ENCODE measurements around the gene COMP. TPM values are rescaled to one million over a fixed set of nuclear protein-coding genes. Genes with fewer than 3 reads are reported as not detected.

COMP gene
- total RNA-seq, 1 donor from 2014 or later: not detected

DNA sequence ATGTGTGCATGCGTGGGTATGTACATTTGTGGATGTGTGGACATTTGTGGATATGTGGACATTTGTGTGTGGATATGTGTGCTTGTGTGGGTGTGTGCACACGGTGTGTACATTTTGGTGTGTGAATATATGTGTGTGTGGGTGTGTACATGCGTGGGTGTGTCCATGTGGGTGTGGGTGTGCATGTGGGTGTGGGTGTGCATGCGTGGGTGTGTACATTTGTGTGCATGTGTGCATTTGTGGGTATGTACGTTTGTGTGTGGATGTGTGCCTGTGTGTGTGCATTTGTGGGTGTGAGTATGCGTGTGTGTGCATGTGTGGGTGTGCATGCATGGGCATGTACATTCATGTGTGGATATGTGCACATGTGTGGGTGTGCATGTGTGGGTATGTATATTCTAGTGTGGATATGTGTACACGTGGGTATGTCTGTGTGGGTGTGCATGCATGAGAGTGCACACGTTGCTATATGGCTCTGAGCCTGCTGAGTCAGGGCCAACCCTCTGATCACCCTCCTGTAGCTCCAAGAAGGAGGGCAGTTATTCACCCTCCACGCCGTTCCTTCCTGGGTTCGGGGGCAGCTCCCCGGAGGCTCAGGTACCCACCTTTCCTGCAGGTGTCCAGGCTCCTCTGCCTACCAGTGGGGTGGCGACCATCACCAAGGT is 20.3 kb downstream of the COMP start:
- no peak for DNase-seq (ENCODE audit: extremely low read depth, low read depth, low spot score)

DNA sequence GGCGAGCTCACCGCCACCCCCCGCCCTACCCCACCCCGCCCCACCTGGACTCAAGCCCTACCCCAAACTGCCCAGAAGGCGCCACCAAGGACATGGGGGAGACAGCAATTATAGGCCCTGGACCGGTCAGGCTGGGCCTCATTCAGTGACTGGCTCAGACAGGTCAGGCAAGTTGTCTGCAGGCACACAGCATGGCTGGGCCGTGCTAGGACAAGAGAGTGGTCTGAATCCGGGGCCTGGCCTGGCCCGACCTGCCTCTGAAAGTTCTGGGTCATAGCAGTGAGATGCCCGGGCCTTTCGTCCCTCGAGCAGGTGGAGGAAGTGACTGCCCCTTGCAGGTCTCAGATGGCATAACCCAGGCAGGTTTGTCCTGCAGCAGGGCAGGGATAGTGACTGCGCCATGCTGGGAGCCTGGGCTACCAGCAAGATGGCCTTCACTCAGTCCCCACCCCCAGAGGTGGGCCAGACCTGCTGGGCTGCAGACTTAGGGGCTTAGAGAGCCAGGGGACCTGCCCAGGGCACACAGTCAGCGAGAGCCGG is 21.0 kb downstream of the COMP start:
- no peak for DNase-seq (ENCODE audit: extremely low read depth, low read depth, low spot score)

DNA sequence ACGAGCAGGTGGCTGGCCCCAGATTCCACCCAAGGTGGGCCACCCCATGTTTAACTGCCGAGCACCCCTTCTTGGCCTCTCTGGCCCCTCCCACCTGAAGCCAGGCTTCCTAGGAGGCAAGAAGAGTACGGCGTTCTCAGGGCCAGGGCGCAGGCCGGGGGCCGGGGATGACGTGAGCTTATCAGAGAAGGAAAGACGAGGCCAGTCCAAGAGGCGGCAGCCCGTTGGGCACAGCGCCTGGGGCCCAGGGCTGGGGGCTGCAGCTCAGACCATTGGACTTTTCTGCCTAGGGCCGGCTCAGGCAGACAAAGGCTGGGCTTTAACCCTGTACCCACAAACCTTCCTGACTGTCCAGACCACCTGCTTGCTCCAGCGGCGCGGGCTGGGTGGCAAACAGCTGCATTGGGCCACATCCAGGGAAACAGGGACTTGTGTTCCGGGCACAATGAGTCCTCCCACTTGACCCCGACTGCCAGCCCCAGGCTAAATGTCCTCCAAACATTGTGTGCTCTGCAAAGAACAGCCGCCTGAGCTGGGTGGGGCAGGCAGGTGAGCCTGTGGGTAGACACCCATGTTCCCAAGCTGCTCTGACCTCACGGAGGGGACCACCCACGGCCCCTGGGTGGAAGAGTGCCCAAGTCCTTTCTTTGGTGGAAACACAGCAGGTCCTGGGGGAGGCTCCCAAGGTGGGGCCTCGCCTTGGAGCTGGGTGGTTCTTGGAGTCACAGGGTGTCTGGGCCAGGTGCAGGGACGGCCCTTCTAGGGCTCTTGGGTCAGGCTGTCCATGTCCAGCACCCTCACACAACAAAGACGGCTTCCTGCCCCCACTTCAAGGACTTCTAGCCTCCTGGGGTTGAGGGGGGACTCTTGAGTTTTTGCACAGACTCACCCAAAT is 21.9 kb downstream of the COMP start:
- no peak for DNase-seq (ENCODE audit: extremely low read depth, low read depth, low spot score)

DNA sequence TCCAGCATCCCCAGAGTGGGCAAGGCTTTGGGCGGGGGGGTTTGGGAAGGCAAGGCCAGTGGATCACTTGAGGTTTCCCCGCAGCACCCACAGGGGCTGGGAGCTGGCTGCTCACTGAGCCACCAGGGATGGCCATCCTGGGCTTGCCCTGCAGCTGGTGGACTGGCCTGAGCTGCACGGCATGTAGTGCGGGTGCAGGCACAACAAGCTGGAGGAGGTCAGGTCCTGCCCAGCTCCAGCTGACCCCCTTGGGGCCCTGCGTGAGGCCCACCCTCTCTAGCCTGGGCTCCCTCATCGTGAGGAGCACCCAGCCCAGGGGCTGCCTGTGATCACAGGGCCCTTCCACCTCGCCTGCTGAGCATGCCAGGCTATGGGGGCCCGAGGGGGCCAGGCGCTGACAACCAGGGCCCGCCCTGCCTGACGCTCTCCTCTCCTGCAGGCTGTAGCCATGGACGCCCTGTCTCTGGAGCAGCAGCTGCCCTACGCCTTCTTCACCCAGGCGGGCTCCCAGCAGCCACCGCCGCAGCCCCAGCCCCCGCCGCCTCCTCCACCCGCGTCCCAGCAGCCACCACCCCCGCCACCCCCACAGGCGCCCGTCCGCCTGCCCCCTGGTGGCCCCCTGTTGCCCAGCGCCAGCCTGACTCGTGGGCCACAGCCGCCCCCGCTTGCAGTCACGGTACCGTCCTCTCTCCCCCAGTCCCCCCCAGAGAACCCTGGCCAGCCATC is 22.9 kb downstream of the COMP start:
- DNase-seq (ENCODE audit: extremely low read depth, low read depth, low spot score): no peak

DNA sequence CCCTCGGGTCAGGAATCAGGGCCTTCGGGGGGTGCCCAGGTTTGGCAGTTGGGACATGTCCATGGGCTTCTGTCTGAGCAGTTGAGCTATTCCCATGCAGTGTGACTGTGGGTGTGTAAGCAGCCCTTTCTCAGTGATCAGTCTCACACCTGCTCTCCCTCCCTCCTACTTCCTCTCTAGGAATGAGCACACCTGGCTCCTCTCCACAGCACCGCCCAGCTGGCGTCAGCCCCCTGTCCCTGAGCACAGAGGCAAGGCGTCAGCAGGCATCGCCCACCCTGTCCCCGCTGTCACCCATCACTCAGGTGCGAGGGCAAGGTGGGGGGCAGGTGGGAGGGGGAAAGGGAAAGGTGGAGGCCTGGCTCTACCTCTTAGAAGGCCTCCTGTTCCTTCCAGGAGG is 25.9 kb downstream of the COMP start:
- DNase-seq (ENCODE audit: extremely low read depth, low read depth, low spot score): no peak

DNA sequence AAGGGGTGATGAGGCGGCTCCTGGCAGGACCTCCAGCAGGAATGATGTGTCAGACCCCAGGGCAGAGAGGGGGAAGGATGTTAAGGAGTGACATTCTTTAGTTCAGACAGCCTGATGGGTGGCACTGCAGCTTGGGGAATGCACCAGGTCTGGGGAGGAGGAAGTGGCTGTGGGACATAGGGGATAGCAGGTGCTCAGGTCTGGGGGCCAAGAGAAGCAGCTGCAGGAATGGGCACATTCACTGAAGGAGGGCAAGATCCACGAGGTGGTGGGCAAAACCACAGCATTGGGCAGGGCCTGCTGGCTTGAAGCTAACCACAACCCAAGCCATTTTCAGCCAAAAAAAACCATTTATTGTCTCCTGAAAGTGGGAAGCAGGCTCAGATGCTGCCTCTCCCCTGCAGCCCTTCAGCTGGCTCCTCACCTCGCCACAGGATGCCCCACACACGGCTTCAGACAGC is 26.5 kb downstream of the COMP start:
- no peak for DNase-seq (ENCODE audit: extremely low read depth, low read depth, low spot score)

DNA sequence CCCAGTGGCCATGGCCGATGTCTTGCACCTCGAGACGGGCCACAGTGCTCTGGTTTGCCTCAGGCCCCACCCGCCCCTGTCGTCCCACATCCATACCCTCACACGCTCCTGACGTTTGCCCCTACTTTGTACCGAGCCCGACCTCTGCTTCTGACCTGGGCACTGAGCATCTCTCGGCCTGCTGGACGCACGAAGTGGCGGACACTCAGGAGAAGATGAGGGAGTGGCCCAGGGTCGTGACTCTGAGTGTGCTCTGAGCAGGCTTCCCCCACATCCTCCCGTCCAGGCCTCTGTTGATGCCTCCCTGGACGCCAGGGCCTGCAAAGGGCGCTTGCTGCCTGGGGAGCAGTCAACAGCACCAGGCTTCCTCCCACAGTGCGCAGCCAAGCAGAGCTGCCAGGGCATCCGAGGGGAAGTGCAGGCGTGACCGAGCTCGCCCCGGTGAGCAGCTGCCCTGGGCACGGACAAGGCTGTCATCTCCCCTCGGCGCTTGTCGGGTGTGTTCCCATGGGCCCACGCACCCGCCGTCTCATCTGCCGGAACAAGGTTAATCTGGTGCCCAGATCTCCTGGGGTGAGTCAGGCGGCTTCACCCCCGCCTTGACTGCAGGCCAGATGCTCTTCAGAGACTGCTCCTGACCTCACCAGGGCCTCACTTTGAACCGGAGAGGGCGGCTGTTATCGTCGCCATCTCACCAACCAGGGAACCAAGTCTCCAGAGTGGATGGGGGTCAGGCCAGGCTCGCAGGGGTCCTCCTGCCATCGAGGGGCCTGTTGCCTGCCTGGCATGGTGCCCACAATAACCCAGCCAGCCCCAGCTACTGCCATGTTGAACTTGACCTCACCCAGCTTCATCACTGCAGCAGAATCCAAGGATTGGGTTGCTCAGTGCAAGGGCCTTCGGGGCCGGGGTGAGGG is 27.2 kb downstream of the COMP start:
- no peak for DNase-seq (ENCODE audit: extremely low read depth, low read depth, low spot score)

DNA sequence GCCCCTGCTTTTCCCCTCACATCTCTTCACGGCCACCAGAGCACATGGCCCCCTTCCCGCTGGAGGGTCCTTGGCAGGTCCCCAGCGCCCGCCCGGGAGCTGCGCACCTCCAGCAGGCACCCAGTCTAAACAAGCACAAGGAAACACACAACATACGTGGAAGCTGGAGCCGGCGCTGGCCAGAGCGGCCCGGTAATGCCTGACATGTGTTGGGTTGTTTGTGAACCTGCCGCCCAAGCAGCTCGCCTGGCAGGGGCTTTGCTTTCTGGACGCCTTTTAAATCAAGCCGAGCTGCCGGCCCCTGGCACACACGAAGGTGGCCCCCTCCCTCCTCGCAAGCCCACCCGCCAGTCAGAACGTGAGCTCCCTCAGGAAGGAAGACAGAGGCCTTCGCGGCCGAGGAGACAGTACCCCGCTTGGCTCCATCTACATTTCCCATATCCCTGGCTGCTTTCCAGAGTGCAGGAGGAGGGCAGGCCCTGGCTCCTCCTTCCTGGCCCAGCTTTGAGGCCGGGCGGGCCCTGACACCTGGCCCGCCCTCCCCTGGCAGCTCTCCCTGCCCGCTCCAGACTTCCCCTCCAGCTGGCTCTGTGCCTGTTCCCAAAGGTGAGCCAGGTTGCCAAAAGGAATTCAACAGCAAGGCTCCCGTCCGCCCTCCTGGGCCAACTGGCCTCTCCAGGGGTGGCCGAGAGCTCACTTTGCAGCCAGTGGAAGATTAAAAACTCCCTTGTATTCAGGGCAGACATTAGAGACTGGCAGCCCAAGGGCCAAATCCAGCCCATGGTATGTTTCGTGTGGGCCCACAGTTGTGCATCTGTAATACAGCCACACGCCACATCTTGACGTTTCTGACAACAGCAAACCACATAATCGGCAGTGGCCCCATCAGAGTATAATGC is 28.7 kb downstream of the COMP start:
- no peak for DNase-seq (ENCODE audit: extremely low read depth, low read depth, low spot score)

DNA sequence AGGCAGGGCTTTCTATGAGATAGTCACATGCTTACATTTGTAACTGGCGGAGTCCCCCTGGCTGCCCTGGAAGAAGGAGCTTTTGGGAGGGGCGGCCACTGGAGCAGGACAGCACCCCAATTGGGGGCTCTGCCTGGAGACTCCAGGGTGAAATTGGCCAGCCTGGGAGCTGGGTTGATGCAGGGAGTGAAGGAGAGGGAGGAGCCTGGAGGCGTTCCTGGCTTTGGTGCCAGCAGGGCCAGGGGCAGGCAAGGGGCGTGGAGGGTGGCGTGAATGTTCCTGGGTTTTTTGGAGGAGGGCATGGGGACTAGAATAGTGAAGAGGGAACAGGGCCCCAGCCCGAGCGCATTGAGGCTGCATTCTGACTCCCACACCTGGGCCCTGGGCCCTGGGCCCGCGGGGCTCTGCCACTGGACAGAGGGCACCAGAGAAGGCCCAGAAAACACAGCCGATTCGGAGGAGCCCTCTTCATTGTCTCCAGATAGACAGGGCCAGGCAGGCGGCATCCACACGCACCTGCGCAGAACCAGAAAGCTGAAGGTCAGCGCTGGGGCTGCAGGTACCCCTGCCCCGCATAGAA is 29.5 kb downstream of the COMP start:
- DNase-seq (ENCODE audit: extremely low read depth, low read depth, low spot score): no peak

DNA sequence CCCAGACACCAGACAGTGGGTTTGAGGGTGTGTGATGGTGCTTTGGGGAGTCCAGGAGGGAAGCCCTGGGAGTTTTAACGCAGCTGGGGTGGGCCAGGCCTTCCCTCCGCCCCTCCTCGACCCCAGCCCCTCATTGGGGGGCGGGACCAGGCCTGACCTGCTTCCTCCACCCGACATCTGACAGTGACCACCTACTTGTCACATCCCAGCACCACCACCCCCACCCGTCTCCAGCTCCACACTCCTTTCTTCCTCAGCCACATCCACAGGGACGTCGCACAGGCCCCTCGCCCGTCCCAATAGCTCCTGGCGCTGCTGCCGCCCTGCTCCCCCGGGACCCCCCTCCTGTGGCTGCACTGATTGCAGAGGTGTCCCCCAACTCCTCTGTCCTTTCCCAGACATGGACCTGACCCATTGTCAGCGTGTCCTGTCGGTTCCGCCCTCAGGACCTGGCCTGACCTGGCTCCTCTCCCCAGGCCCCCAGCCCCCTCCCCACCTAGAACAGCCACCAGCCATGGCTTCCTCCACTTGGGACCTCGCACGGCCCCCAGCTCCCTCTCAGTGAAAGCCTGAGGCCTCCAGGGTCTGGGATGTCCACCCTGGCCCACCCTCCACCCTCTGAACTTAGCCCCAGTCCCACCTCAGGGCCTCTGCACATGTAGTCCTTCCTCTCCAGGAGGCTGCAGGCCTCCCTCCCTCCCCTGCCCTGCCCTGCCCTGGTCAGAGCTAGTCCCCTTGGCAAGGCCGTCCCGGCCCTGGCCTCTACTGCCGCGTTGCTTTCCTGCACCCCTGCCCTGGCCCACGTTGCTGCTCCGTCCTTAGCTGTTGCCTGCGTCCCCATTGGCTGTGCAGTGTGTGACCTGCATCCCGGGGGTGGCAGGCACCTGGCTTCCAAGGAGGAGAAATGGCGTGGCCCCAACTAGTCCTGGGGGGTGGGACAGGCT is 30.4 kb downstream of the COMP start:
- no peak for DNase-seq (ENCODE audit: extremely low read depth, low read depth, low spot score)

DNA sequence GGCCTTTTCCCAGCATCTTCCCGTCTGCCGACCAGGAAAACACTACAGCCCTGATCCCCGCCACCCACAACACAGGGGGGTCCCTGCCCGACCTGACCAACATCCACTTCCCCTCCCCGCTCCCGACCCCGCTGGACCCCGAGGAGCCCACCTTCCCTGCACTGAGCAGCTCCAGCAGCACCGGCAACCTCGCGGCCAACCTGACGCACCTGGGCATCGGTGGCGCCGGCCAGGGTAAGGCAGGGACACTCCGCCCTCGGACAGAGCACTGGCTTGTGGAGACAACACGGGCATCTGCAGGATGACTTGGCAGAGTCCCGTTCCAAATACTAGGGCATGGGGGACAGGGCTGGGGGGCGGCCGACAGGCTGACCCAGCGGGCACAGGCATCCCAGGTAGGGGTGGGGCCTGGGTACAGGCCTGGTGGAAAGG is 31.1 kb downstream of the COMP start:
- no peak for DNase-seq (ENCODE audit: extremely low read depth, low read depth, low spot score)

DNA sequence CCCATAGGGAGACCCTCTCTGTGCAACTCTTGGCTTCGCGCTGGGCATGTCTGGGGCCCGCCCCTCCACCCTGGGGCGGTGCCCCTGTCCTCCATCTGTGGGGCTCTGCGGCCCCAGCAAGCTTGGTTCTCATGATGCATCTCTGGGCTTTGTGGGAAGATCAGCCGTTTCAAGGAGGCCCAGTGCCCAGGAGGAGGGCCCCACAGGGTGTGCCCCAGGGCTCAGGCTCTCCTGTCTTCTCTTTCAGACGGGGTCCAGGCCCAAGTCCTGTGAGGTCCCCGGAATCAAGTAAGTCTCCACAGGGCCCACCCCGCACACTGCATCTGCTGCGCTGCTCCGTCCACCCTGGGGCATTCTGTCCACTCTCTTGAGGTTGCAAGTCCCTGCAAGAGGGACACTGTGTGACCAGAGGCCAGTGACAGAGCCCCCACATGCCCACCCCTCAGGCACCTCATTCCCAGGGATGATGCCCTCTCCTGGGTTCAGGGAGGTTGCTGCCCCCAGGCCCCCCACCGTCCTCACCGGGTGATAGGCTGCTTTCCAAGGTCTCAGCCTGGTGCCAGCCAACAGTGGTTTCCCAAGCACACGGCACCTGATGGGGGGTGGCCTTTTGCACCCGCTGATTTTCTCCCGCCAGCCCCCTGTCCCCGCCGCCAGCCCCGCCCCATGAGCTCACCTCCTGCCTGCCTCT is 31.7 kb downstream of the COMP start:
- no peak for DNase-seq (ENCODE audit: extremely low read depth, low read depth, low spot score)

DNA sequence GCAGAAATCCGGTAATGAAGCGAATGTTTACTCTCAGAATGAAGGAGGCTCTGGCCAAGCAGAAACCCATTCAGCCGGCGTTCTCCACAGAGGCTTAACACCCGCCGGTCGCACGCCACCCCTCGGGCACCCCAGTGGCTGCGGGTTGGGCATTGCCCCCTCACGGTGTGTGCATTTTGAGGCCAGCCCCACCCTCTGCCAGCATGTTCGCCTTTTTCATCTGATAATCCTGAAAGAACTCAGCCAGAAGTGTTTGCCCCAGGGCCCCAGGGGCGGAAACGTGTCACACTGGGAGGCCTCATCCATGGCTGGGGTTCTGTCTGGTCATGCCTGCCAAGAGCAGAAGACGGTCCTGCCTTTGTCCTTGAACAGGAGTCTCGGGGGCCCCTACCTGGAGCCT is 34.2 kb downstream of the COMP start:
- no peak for DNase-seq (ENCODE audit: extremely low read depth, low read depth, low spot score)

DNA sequence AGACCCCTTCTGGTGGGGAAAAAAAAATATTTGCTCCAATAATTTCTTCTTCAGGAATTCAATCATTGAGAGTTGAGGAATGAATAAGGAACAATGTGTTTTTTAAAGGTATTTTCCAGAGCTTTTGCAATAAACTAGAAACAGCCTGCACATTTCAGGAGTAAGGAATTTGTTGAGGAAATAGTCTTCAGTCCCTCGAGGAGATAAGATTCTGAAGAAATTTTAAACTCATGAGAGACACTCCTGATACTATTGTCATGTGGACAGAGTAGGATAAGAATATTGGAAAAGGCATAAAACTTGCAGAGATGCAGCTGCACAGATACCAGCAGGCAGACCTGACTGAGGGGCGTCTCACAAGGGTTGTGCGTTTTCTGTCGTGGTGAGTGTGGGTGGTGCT is 36.6 kb downstream of the COMP start:
- no peak for DNase-seq (ENCODE audit: extremely low read depth, low read depth, low spot score)

DNA sequence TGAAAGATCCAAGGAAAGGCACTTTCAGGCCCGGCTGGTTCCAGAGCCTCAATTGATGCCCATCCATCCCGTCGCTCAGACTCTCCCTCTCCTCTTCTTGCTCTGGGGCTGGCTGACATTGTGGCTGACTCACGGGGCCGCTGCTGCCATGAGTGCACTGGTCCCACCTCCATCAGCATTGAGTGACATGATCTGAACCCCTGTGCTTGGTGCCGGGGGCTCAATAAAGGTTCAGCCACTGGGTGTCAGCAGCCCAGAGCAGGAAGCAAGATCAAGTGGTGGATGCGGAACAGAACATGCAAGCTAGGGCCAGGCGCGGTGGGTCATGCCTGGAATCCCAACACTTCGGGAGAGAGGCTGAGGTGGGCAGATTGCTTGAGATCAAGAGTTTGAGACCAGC is 39.5 kb downstream of the COMP start:
- DNase-seq (ENCODE audit: extremely low read depth, low read depth, low spot score): no peak

DNA sequence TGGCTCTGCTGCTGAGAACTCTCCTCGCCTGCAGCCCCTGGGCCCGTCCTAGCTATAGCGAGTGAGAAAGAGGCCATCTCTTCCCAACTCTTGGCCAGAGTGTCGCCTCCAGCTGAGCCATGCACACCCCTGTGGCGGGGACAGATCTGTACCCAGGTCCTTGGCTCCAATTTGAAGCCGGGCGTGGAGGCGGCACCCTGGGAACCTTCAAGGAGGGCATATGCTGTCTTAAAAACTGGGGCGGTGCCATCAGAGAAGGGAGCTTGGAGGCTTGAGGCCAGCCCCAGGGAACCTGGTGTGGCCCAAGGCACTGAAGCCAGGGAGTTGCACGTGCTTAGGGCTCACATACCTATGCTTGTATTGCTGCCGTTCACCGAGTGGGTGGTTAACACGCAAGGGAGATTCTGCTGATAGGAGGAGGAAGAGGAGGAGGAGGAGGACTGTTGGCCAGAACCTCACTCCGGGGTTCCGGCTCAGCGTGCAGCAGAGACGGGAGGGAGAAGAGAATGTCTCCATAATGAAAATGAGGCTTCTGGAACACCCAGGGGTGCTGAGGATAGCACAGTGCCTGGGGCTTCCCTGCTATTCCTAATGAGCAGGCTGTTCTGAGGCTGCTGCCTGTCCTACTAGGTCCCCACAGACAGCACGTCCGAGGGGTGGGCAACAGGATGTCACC is 40.7 kb downstream of the COMP start:
- no peak for DNase-seq (ENCODE audit: extremely low read depth, low read depth, low spot score)

Measured in glomerular endothelial cell (primary cell).